K562 (cell line): ENCODE results near the gene DPEP2NB.

Experiments
- BHLHE40 ChIP-seq: IDR thresholded peaks from 2 replicates; pipeline ENCODE4 v1.6.1; 2011; ENCODE audit warnings: low read length, improper control_type of control experiment
- CBX1 ChIP-seq: sonication (generic); IDR thresholded peaks from 2 replicates; pipeline ENCODE4 v1.6.1; 2016; ENCODE audit warnings: antibody characterized with exemption, low read depth, mild to moderate bottlenecking
- EGR1 ChIP-seq: fragments of 450-650 bp; conservative IDR thresholded peaks from 2 replicates; pipeline ENCODE4 v1.6.1; 2017; ENCODE audit warnings: mild to moderate bottlenecking
- ESRRA ChIP-seq: fragments of 450-650 bp; IDR thresholded peaks from 2 replicates; pipeline ENCODE4 v1.6.1; 2014; ENCODE audit warnings: low read depth, mild to moderate bottlenecking, moderate library complexity, borderline replicate concordance
- EZH2 ChIP-seq: IDR thresholded peaks from 2 replicates; pipeline ENCODE4 v1.6.1; 2012; ENCODE audit warnings: low read depth, mild to moderate bottlenecking, inconsistent platforms, low read length, borderline replicate concordance
- HMG20A ChIP-seq: fragments of 450-650 bp; formaldehyde crosslinking; conservative IDR thresholded peaks from 2 replicates; pipeline ENCODE4 v1.4.0; 2020; ENCODE audit warnings: mild to moderate bottlenecking, mixed read lengths
- NELFE ChIP-seq: IDR thresholded peaks from 2 replicates; pipeline ENCODE4 v1.6.1; 2011; ENCODE audit warnings: mild to moderate bottlenecking; ENCODE audit not compliant: insufficient read depth, insufficient read length
- POLR2G ChIP-seq: fragments of 200-400 bp; formaldehyde crosslinking; IDR thresholded peaks from 2 replicates; pipeline ENCODE4 v1.6.1; 2017; ENCODE audit warnings: low read depth, mild to moderate bottlenecking, antibody characterized with exemption, low read length, moderate library complexity
- POLR3G ChIP-seq: IDR thresholded peaks from 2 replicates; pipeline ENCODE4 v1.6.1; 2011; ENCODE audit not compliant: insufficient read length, insufficient replicate concordance; ENCODE audit errors: extremely low read depth
- PRMT5 ChIP-seq: sonication (generic); formaldehyde crosslinking; IDR thresholded peaks from 2 replicates; pipeline ENCODE4 v1.5.0; 2020; ENCODE audit warnings: missing genetic modification reagents
- SAFB ChIP-seq: fragments of 200-400 bp; formaldehyde crosslinking; IDR thresholded peaks from 2 replicates; pipeline ENCODE4 v1.6.1; 2017; ENCODE audit warnings: low read depth, low read length, borderline replicate concordance
- TF ChIP-seq, protein P1 (sequence below), 3 experiments: IDR thresholded peaks in 2 of 3; conservative IDR thresholded peaks in 1 of 3; 2 replicates each; pipeline ENCODE4 v1.5.1; 2011 to 2012; ENCODE audit warnings: low read length in 3 of 3, mild to moderate bottlenecking in 3 of 3, control low read depth in 2 of 3, improper control_type of control experiment in 1 of 3, inconsistent platforms in 1 of 3, low read depth in 1 of 3, mixed read lengths in 1 of 3, moderate library complexity in 1 of 3; ENCODE audit not compliant: insufficient read depth in 2 of 3
- TF ChIP-seq, protein P2 (sequence below), 2 experiments: fragments of 450-650 bp in 1 of 2; IDR thresholded peaks; 2 replicates each; pipeline ENCODE4 v1.6.1; 2011 to 2017; ENCODE audit warnings: low read depth in 2 of 2, antibody characterized with exemption in 1 of 2, borderline replicate concordance in 1 of 2, low read length in 1 of 2, mild to moderate bottlenecking in 1 of 2, mixed read lengths in 1 of 2; ENCODE audit not compliant: control insufficient read depth in 1 of 2
- TF ChIP-seq, protein P3 (sequence below): fragments of 250-450 bp; sonication (Bioruptor Pico); IDR thresholded peaks from 2 replicates; pipeline ENCODE4 v1.4.0; 2020; ENCODE audit warnings: mild to moderate bottlenecking

DNA sequence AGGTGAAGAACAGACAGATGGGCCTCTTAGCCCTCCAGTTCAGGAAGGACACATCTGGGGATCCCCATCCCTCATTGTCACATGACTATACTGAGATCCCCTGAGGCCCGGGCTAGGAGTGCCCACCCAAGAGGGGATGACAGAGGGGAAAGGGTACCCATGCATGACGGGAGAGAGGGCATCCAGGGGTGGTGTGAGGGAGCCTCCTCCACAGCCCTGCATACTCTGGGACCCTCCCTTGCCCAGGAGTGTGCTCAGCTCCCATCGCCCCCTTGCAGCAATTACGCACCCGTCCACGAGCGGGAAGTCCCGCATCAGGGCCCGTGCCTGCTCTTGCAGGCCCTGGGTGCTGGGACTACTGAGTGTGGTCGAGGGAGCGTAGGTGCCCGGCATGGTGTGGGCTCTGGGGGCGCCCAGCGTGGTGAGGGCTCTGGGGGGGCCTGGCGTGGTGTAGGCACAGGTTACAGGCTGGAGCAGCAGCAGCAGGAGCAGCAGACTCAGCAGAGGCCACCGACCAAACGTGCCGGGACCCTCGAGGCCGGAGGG is 23.0 kb downstream of the DPEP2NB start:
- no peak for TF ChIP-seq POLR2G
- TF ChIP-seq SAFB, result no peak
- no peak for TF ChIP-seq NELFE
- TF ChIP-seq HMG20A (CRISPR knock-in tag), result no peak
- no peak for TF ChIP-seq EZH2
- no peak for TF ChIP-seq ESRRA
- TF ChIP-seq, protein P1, sequence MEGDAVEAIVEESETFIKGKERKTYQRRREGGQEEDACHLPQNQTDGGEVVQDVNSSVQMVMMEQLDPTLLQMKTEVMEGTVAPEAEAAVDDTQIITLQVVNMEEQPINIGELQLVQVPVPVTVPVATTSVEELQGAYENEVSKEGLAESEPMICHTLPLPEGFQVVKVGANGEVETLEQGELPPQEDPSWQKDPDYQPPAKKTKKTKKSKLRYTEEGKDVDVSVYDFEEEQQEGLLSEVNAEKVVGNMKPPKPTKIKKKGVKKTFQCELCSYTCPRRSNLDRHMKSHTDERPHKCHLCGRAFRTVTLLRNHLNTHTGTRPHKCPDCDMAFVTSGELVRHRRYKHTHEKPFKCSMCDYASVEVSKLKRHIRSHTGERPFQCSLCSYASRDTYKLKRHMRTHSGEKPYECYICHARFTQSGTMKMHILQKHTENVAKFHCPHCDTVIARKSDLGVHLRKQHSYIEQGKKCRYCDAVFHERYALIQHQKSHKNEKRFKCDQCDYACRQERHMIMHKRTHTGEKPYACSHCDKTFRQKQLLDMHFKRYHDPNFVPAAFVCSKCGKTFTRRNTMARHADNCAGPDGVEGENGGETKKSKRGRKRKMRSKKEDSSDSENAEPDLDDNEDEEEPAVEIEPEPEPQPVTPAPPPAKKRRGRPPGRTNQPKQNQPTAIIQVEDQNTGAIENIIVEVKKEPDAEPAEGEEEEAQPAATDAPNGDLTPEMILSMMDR (IDR thresholded peaks at IDR 0.05 in 2 of 3, conservative IDR thresholded peaks at IDR 0.05 in 1 of 3; ENCODE audit: insufficient read depth in 2 of 3, low read depth in 1 of 3, low read length in 3 of 3), result no peak
- TF ChIP-seq, protein P2, sequence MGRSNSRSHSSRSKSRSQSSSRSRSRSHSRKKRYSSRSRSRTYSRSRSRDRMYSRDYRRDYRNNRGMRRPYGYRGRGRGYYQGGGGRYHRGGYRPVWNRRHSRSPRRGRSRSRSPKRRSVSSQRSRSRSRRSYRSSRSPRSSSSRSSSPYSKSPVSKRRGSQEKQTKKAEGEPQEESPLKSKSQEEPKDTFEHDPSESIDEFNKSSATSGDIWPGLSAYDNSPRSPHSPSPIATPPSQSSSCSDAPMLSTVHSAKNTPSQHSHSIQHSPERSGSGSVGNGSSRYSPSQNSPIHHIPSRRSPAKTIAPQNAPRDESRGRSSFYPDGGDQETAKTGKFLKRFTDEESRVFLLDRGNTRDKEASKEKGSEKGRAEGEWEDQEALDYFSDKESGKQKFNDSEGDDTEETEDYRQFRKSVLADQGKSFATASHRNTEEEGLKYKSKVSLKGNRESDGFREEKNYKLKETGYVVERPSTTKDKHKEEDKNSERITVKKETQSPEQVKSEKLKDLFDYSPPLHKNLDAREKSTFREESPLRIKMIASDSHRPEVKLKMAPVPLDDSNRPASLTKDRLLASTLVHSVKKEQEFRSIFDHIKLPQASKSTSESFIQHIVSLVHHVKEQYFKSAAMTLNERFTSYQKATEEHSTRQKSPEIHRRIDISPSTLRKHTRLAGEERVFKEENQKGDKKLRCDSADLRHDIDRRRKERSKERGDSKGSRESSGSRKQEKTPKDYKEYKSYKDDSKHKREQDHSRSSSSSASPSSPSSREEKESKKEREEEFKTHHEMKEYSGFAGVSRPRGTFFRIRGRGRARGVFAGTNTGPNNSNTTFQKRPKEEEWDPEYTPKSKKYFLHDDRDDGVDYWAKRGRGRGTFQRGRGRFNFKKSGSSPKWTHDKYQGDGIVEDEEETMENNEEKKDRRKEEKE (IDR thresholded peaks at IDR 0.05; ENCODE audit: borderline replicate concordance in 1 of 2, control insufficient read depth in 1 of 2, low read depth in 2 of 2, low read length in 1 of 2), result no peak
- no peak for TF ChIP-seq EGR1
- TF ChIP-seq, protein P3, sequence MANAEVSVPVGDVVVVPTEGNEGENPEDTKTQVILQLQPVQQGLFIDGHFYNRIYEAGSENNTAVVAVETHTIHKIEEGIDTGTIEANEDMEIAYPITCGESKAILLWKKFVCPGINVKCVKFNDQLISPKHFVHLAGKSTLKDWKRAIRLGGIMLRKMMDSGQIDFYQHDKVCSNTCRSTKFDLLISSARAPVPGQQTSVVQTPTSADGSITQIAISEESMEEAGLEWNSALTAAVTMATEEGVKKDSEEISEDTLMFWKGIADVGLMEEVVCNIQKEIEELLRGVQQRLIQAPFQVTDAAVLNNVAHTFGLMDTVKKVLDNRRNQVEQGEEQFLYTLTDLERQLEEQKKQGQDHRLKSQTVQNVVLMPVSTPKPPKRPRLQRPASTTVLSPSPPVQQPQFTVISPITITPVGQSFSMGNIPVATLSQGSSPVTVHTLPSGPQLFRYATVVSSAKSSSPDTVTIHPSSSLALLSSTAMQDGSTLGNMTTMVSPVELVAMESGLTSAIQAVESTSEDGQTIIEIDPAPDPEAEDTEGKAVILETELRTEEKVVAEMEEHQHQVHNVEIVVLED (CRISPR knock-in tag), result no peak
- no peak for TF ChIP-seq POLR3G
- TF ChIP-seq CBX1, result no peak
- no peak for TF ChIP-seq BHLHE40
- no peak for TF ChIP-seq PRMT5 (CRISPR knock-in tag)
